HL-60 (cell line): Measurements from ENCODE around the gene CEP135.

ENCODE experiments used
- DNase-seq, 2 experiments: peaks; one replicate each; pipeline ENCODE4 v3.0.0-alpha.2; 2010 to 2020; ENCODE audit warnings: low read depth in 1 of 2, low spot score in 1 of 2
- H3K27ac ChIP-seq: fragments of 250-450 bp; sonication (Bioruptor Pico); replicated peaks from 2 replicates; pipeline ENCODE4 v1.5.1; 2020; ENCODE audit warnings: mild to moderate bottlenecking, moderate library complexity
- H3K27me3 ChIP-seq: fragments of 250-450 bp; sonication (Bioruptor Pico); 2 replicates; pipeline ENCODE4 v1.5.1; 2021; ENCODE audit warnings: mild to moderate bottlenecking, moderate library complexity; ENCODE audit not compliant: insufficient read depth, poor library complexity, severe bottlenecking
- H3K4me3 ChIP-seq: replicated peaks from 2 replicates; pipeline ENCODE4 v1.5.1; 2011; ENCODE audit warnings: mild to moderate bottlenecking, control low read depth, low read length; ENCODE audit not compliant: insufficient read depth
- CTCF ChIP-seq: IDR thresholded peaks from one replicate; pipeline ENCODE4 v1.5.1; 2011; ENCODE audit warnings: low read length, control low read depth, inconsistent platforms; ENCODE audit not compliant: insufficient read depth
- GABPA ChIP-seq: IDR thresholded peaks from 2 replicates; pipeline ENCODE4 v1.6.1; 2012; ENCODE audit warnings: low read depth
- POLR2AphosphoS5 ChIP-seq: IDR thresholded peaks from 2 replicates; pipeline ENCODE4 v1.6.1; 2012; ENCODE audit warnings: low read depth
- REST ChIP-seq: IDR thresholded peaks from 2 replicates; pipeline ENCODE4 v1.6.1; 2012; ENCODE audit warnings: low read depth; ENCODE audit not compliant: insufficient replicate concordance
- SPI1 ChIP-seq: IDR thresholded peaks from 2 replicates; pipeline ENCODE4 v1.6.1; 2012; ENCODE audit warnings: low read depth, mild to moderate bottlenecking, borderline replicate concordance

Gene CEP135

GRCh38 chr4:55967376-55967775, 18.6 kb downstream of the CEP135 start:
- Histone ChIP-seq H3K27me3 (no peaks in the 10 kb centered on the region), H3K4me3 (no peak overlapping the region), H3K27ac (no peak overlapping the region)
- TF ChIP-seq REST = no peak
- no peak for TF ChIP-seq SPI1
- TF ChIP-seq POLR2AphosphoS5 = no peak
- TF ChIP-seq CTCF = no peak
- no peak for TF ChIP-seq GABPA
- DNase-seq = no peak

GRCh38 chr4:55973650-55974049, 24.9 kb downstream of the CEP135 start:
- no peak overlapping the region for H3K4me3 ChIP-seq
- TF ChIP-seq GABPA (no peak), POLR2AphosphoS5 (no peak), SPI1 (no peak), REST (no peak), CTCF (no peak)
- no peaks in the 10 kb centered on the region for H3K27me3 ChIP-seq
- DNase-seq = no peak
- H3K27ac ChIP-seq = no peak overlapping the region

- Histone ChIP-seq H3K27me3 (no peaks in the 10 kb centered on the region), H3K4me3 (no peak overlapping the region), H3K27ac (no peak overlapping the region)
- DNase-seq = no peak
- TF ChIP-seq GABPA = no peak
- no peak for TF ChIP-seq SPI1
- TF ChIP-seq REST = no peak
- no peak for TF ChIP-seq CTCF
- TF ChIP-seq POLR2AphosphoS5 = no peak
These were observed 29.1 kb downstream of the CEP135 start for GRCh38 chr4:55977811-55978210.
